ENCODE measurements around the gene LRRC74A.

Gene LRRC74A

GRCh38 chr14:76902591-76902990, 76.4 kb downstream of the LRRC74A start:
- H3K27ac ChIP-seq = peak overlapping the region; percentile 24
- TF ChIP-seq CTCF (conservative IDR thresholded peaks at IDR 0.05) (no peak), ZFX (IDR thresholded peaks at IDR 0.05) (no peak)

GRCh38 chr14:76904100-76904739, 78.0 kb downstream of the LRRC74A start:
- H3K27ac ChIP-seq = peak overlapping the region; percentile 62
- TF ChIP-seq ZFX (IDR thresholded peaks at IDR 0.05) (no peak), CTCF (conservative IDR thresholded peaks at IDR 0.05) (no peak)

- H3K27ac ChIP-seq = peak overlapping the region; percentile 62
- TF ChIP-seq ZFX (IDR thresholded peaks at IDR 0.05) = no peak
- no peak for TF ChIP-seq CTCF (conservative IDR thresholded peaks at IDR 0.05)
Observed at GRCh38 chr14:76904740-76905569, 78.7 kb downstream of the LRRC74A start.

- TF ChIP-seq CTCF (conservative IDR thresholded peaks at IDR 0.05) (no peak), ZFX (IDR thresholded peaks at IDR 0.05) (no peak)
- no peak overlapping the region for H3K27ac ChIP-seq
Observed at GRCh38 chr14:76908834-76909233, 82.6 kb downstream of the LRRC74A start.

- no peak for TF ChIP-seq ZFX (IDR thresholded peaks at IDR 0.05)
- no peak for TF ChIP-seq CTCF (conservative IDR thresholded peaks at IDR 0.05)
Observed at GRCh38 chr14:76909266-76909665, 83.1 kb downstream of the LRRC74A start.

GRCh38 chr14:76910371-76910890, 84.2 kb downstream of the LRRC74A start:
- no peak overlapping the region for H3K27ac ChIP-seq
- no peak for TF ChIP-seq ZFX (IDR thresholded peaks at IDR 0.05)
- no peak for TF ChIP-seq CTCF (conservative IDR thresholded peaks at IDR 0.05)

More at GRCh38 chr14:76909266-76909665, 83.1 kb downstream of the LRRC74A start:
- H3K27ac ChIP-seq = no peak overlapping the region

GRCh38 chr14:76911473-76911872, 85.3 kb downstream of the LRRC74A start:
- H3K27ac ChIP-seq = no peak overlapping the region

GRCh38 chr14:76914533-76915081, 88.4 kb downstream of the LRRC74A start:
- peak overlapping the region; percentile 56 for H3K27ac ChIP-seq

More at GRCh38 chr14:76911473-76911872, 85.3 kb downstream of the LRRC74A start:
- TF ChIP-seq ZFX (IDR thresholded peaks at IDR 0.05) (no peak), CTCF (conservative IDR thresholded peaks at IDR 0.05) (no peak)

Measured in C4-2B (cell line).